Measurements from ENCODE around the gene CYS1. TPM values are rescaled to one million over a fixed set of nuclear protein-coding genes. Genes with fewer than 3 reads are reported as not detected.
"Not testable (repeated sequence)": the region's sequence is repeated elsewhere in the genome, so short reads cannot be mapped to it uniquely, and the experiment has no call there.

CYS1 gene
- total and polyA plus RNA-seq, 5 donors: 4.9 to 13.3 (median 6.7) TPM

GRCh38 chr2:10120158-10120876 is 40.1 kb upstream of the CYS1 start:
- DNase-seq (peak; percentile 95 to 99 (median 96)), ATAC-seq (peak; percentile 92 to 94)
- Histone ChIP-seq H3K4me3 (ENCODE audit: low read length) (peak overlapping the region; percentile 43), H3K27me3 (ENCODE audit: control insufficient read depth, insufficient read depth) (no peaks in the 10 kb centered on the region), H3K27ac (ENCODE audit: low read length) (peak overlapping the region; percentile 31), H3K4me1 (ENCODE audit: control insufficient read depth, insufficient read depth, low read length) (peaks cover 3% of the 10 kb centered on the region), H3K9me3 (ENCODE audit: control insufficient read depth, low read length) (no peaks in the 10 kb centered on the region)
- intact Hi-C loops (cut with DNase I): loop anchor here in 1 of 4 donors (5.0 kb wide), 1 partner anchor 292 kb away; no protein-coding TSS in a partner anchor
- under 1% methylated on average over 60 of the region's 60 CpGs for WGBS

GRCh38 chr2:10119601-10120157 is 39.5 kb upstream of the CYS1 start:
- Histone ChIP-seq H3K4me1 (ENCODE audit: control insufficient read depth, insufficient read depth, low read length) (peaks cover 3% of the 10 kb centered on the region), H3K9me3 (ENCODE audit: control insufficient read depth, low read length) (no peaks in the 10 kb centered on the region), H3K27ac (ENCODE audit: low read length) (peak overlapping the region; percentile 31), H3K27me3 (ENCODE audit: control insufficient read depth, insufficient read depth) (no peaks in the 10 kb centered on the region), H3K4me3 (ENCODE audit: low read length) (peak overlapping the region; percentile 43)
- intact Hi-C loops (cut with DNase I): loop anchor here in 1 of 4 donors (5.0 kb wide), 1 partner anchor 293 kb away; no protein-coding TSS in a partner anchor
- no peak for ATAC-seq
- 78% methylated on average over 14 of the region's 14 CpGs for WGBS
- DNase-seq: no peak

GRCh38 chr2:10119027-10119325 is 38.8 kb upstream of the CYS1 start:
- Histone ChIP-seq H3K9me3 (ENCODE audit: control insufficient read depth, low read length) (no peaks in the 10 kb centered on the region), H3K4me3 (ENCODE audit: low read length) (no peak overlapping the region), H3K27ac (ENCODE audit: low read length) (no peak overlapping the region), H3K27me3 (ENCODE audit: control insufficient read depth, insufficient read depth) (no peaks in the 10 kb centered on the region), H3K4me1 (ENCODE audit: control insufficient read depth, insufficient read depth, low read length) (peaks cover 3% of the 10 kb centered on the region)
- intact Hi-C loops (cut with DNase I): no loop called here
- 94% methylated on average over 3 of the region's 3 CpGs for WGBS
- no peak for ATAC-seq
- no peak for DNase-seq

DNA sequence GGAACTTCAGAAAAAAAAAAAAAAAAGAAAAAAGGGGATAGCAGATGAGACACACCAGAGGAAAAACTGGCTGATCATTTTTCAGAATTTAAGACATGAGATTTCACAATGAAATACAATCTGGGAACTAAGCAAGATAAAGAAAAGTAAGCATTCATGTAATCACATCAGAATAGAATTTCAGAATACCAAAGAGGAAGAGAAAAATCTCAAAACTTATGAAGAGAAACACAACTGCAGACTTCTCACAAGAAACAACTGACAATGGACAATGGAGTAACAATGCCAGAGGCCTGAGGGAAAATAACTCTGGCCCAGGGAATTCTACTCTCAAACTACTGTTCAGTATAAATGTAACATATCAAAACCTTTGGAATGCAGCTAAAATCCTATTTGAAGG is 29.1 kb upstream of the CYS1 start:
- ATAC-seq (no peak), DNase-seq (no peak)
- Histone ChIP-seq H3K27ac (ENCODE audit: low read length) (no peak overlapping the region), H3K4me3 (ENCODE audit: low read length) (no peak overlapping the region), H3K27me3 (ENCODE audit: control insufficient read depth, insufficient read depth) (no peaks in the 10 kb centered on the region), H3K9me3 (ENCODE audit: control insufficient read depth, low read length) (no peaks in the 10 kb centered on the region), H3K4me1 (ENCODE audit: control insufficient read depth, insufficient read depth, low read length) (no peaks in the 10 kb centered on the region)
- intact Hi-C loops (cut with DNase I): no loop called here

GRCh38 chr2:10104906-10105305 is 24.7 kb upstream of the CYS1 start:
- intact Hi-C loops (cut with DNase I); H3K27ac ChIP-seq (ENCODE audit: low read length); H3K27me3 ChIP-seq (ENCODE audit: control insufficient read depth, insufficient read depth): not testable (repeated sequence)

DNA sequence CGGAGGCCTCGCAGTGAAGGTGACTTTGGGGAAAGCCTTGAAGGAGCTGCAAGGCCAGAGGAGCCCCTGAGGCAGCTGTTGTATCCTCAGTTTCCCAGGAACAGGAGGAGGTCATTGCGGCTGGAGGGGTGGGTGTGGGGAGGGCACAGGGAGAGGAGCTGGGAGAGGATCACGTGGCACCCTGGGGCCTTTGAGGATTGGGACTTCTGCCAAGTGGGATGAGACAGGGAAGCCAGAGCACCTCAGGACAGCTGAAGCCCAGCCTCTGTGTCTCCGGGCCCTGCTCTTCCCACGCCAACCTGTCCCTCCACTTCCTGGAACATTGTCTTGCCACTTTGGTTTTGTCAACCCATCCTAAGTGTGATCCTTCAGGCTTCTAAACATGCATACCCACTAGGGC is 23.0 kb upstream of the CYS1 start:
- H3K27me3 ChIP-seq (ENCODE audit: control insufficient read depth, insufficient read depth): no peaks in the 10 kb centered on the region
- no peaks in the 10 kb centered on the region for H3K4me1 ChIP-seq (ENCODE audit: control insufficient read depth, insufficient read depth, low read length)
- no peak overlapping the region for H3K4me3 ChIP-seq (ENCODE audit: low read length)
- intact Hi-C loops (cut with DNase I): no loop called here
- H3K9me3 ChIP-seq (ENCODE audit: control insufficient read depth, low read length): no peaks in the 10 kb centered on the region
- WGBS: 74% methylated on average over 6 of the region's 6 CpGs
- ATAC-seq: peak in 1 of 2 donors; percentile 23
- no peak for DNase-seq
- H3K27ac ChIP-seq (ENCODE audit: low read length): peak overlapping the region; percentile 45

More at GRCh38 chr2:10104906-10105305, 24.7 kb upstream of the CYS1 start:
- not testable (repeated sequence) for DNase-seq; H3K9me3 ChIP-seq (ENCODE audit: control insufficient read depth, low read length); H3K4me1 ChIP-seq (ENCODE audit: control insufficient read depth, insufficient read depth, low read length); ATAC-seq; H3K4me3 ChIP-seq (ENCODE audit: low read length)

DNA sequence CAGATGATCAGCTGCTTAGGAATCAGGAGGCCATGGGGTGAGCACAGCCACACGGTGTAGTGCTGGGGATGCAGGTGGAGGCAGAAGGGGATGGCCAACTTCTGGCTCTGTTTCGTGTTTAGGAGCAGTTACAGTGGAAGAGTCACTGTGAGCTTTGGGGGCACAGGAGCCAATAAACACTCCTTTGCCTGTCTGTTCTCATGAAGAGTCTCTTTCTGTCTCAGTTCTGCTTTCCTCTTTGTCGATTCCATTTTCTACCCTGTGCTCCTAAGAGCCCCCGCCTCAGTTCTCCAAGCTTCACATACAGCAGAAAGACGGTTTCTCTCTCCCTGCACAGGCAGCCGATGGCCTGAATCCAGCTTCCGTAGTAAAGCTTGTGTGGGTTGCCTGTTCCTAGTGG is 21.3 kb upstream of the CYS1 start:
- 59% methylated on average over 7 of the region's 7 CpGs for whole genome bisulfite sequencing
- Histone ChIP-seq H3K4me3 (ENCODE audit: low read length) (no peak overlapping the region), H3K4me1 (ENCODE audit: control insufficient read depth, insufficient read depth, low read length) (no peaks in the 10 kb centered on the region), H3K27ac (ENCODE audit: low read length) (peak overlapping the region; percentile 93), H3K9me3 (ENCODE audit: control insufficient read depth, low read length) (no peaks in the 10 kb centered on the region), H3K27me3 (ENCODE audit: control insufficient read depth, insufficient read depth) (no peaks in the 10 kb centered on the region)
- DNase-seq: no peak
- intact Hi-C loops (cut with DNase I): no loop called here
- no peak for ATAC-seq

- Histone ChIP-seq H3K9me3 (ENCODE audit: control insufficient read depth, low read length) (no peaks in the 10 kb centered on the region), H3K4me1 (ENCODE audit: control insufficient read depth, insufficient read depth, low read length) (no peaks in the 10 kb centered on the region), H3K27ac (ENCODE audit: low read length) (no peak overlapping the region), H3K4me3 (ENCODE audit: low read length) (no peak overlapping the region), H3K27me3 (ENCODE audit: control insufficient read depth, insufficient read depth) (no peaks in the 10 kb centered on the region)
- ATAC-seq (peak; percentile 89 to 94), DNase-seq (peak; percentile 74 to 89 (median 87))
- intact Hi-C loops (cut with DNase I): loop anchor here in 1 of 4 donors (10.0 kb wide), 1 partner anchor 283 kb away; no protein-coding TSS in a partner anchor
- WGBS: 36% methylated on average over 16 of the region's 16 CpGs
Observed at GRCh38 chr2:10097352-10098148, 17.3 kb upstream of the CYS1 start.

- Histone ChIP-seq H3K27ac (ENCODE audit: low read length) (no peak overlapping the region), H3K4me3 (ENCODE audit: low read length) (no peak overlapping the region), H3K4me1 (ENCODE audit: control insufficient read depth, insufficient read depth, low read length) (no peaks in the 10 kb centered on the region), H3K9me3 (ENCODE audit: control insufficient read depth, low read length) (no peaks in the 10 kb centered on the region), H3K27me3 (ENCODE audit: control insufficient read depth, insufficient read depth) (no peaks in the 10 kb centered on the region)
- DNase-seq (no peak), ATAC-seq (peak in 1 of 2 donors; percentile 14)
- intact Hi-C loops (cut with DNase I): loop anchor here in 1 of 4 donors (10.0 kb wide), 1 partner anchor 282 kb away; no protein-coding TSS in a partner anchor
- WGBS: 95% methylated on average over 10 of the region's 10 CpGs
Observed at GRCh38 chr2:10096641-10097040, 16.4 kb upstream of the CYS1 start.

- Histone ChIP-seq H3K9me3 (ENCODE audit: control insufficient read depth, low read length) (no peaks in the 10 kb centered on the region), H3K4me3 (ENCODE audit: low read length) (no peak overlapping the region), H3K27ac (ENCODE audit: low read length) (no peak overlapping the region), H3K4me1 (ENCODE audit: control insufficient read depth, insufficient read depth, low read length) (no peaks in the 10 kb centered on the region), H3K27me3 (ENCODE audit: control insufficient read depth, insufficient read depth) (no peaks in the 10 kb centered on the region)
- WGBS: 60% methylated on average over 9 of the region's 9 CpGs
- DNase-seq (no peak), ATAC-seq (no peak)
- intact Hi-C loops (cut with DNase I): loop anchor here in 1 of 4 donors (10.0 kb wide), 1 partner anchor 280 kb away; no protein-coding TSS in a partner anchor
Observed at GRCh38 chr2:10095175-10095574, 15.0 kb upstream of the CYS1 start.

GRCh38 chr2:10094271-10094814 is 14.1 kb upstream of the CYS1 start:
- H3K9me3 ChIP-seq (ENCODE audit: control insufficient read depth, low read length): no peaks in the 10 kb centered on the region
- DNase-seq (no peak), ATAC-seq (no peak)
- no peaks in the 10 kb centered on the region for H3K4me1 ChIP-seq (ENCODE audit: control insufficient read depth, insufficient read depth, low read length)
- no peak overlapping the region for H3K4me3 ChIP-seq (ENCODE audit: low read length)
- no peak overlapping the region for H3K27ac ChIP-seq (ENCODE audit: low read length)
- WGBS: 90% methylated on average over 13 of the region's 13 CpGs
- intact Hi-C loops (cut with DNase I): loop anchor here in 1 of 4 donors (10.0 kb wide), 1 partner anchor 280 kb away; no protein-coding TSS in a partner anchor
- no peaks in the 10 kb centered on the region for H3K27me3 ChIP-seq (ENCODE audit: control insufficient read depth, insufficient read depth)

Measured in right cardiac atrium (tissue), 5 donors.